HFF-Myc (cell line): ENCODE measurements around the gene CCDC82.

ENCODE experiments used
- DNase-seq: peaks from one replicate; pipeline ENCODE4 v3.0.0-alpha.2; 2011; ENCODE audit warnings: low read depth; ENCODE audit errors: extremely low read depth
- H3K4me3 ChIP-seq: replicated peaks from 2 replicates; pipeline ENCODE4 v1.5.1; 2011; ENCODE audit warnings: low read depth, mild to moderate bottlenecking, control low read depth, low read length
- TF ChIP-seq, protein P1 (sequence below): IDR thresholded peaks from 2 replicates; pipeline ENCODE4 v1.5.1; 2012; ENCODE audit warnings: mild to moderate bottlenecking, low read depth, low read length, control low read depth; ENCODE audit errors: missing control alignments

CCDC82 gene

DNA sequence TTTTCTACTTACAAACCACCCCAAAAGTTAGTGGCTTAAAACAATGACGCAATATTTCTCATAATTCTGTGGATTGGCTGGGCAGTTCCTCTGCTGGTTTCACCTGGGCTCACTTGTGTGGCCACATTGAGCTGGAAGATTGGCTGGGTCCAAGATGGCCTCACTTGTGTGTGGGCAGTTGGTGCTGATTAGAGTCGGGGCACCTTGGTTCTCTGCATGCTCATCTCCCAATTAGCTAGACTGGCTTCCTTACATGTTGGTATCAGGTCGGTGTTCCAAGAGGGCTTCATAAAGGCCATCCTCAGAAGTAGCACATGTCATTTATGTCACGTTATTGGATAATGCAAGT lies 59.2 kb downstream of the CCDC82 start:
- TF ChIP-seq, protein P1, sequence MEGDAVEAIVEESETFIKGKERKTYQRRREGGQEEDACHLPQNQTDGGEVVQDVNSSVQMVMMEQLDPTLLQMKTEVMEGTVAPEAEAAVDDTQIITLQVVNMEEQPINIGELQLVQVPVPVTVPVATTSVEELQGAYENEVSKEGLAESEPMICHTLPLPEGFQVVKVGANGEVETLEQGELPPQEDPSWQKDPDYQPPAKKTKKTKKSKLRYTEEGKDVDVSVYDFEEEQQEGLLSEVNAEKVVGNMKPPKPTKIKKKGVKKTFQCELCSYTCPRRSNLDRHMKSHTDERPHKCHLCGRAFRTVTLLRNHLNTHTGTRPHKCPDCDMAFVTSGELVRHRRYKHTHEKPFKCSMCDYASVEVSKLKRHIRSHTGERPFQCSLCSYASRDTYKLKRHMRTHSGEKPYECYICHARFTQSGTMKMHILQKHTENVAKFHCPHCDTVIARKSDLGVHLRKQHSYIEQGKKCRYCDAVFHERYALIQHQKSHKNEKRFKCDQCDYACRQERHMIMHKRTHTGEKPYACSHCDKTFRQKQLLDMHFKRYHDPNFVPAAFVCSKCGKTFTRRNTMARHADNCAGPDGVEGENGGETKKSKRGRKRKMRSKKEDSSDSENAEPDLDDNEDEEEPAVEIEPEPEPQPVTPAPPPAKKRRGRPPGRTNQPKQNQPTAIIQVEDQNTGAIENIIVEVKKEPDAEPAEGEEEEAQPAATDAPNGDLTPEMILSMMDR, result no peak

GRCh38 chr11:96329855-96330510 lies 59.7 kb downstream of the CCDC82 start:
- TF ChIP-seq, protein P1, result no peak
- H3K4me3 ChIP-seq, result no peak overlapping the region
- no peak for DNase-seq

More for the DNA sequence above, 59.2 kb downstream of the CCDC82 start:
- no peak overlapping the region for H3K4me3 ChIP-seq
- no peak for DNase-seq

DNA sequence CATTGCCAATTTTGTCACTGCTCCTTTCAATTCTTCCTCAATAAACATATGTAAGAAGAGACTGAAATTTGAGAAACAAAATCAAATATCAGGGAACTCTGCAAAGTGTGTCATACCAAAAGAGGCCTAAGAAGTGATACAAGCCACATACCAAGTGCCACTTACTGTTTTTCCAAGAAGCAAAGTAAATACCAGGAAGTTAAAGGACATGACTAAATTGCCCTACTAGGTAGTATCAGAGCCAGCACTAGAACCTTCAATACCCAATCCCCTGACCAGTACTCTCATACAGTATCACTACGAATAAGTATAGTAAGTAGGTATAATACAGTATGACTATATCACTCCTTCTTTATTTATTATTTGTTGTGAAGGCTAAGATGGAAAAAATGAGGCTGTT lies 60.3 kb downstream of the CCDC82 start:
- no peak overlapping the region for H3K4me3 ChIP-seq
- TF ChIP-seq, protein P1, result no peak
- no peak for DNase-seq

- TF ChIP-seq, protein P1, result no peak
- no peak overlapping the region for H3K4me3 ChIP-seq
- DNase-seq, result no peak
These were observed 61.2 kb downstream of the CCDC82 start for GRCh38 chr11:96328395-96329010.

GRCh38 chr11:96326959-96327358 lies 62.8 kb downstream of the CCDC82 start:
- H3K4me3 ChIP-seq, result no peak overlapping the region
- TF ChIP-seq, protein P1, result no peak
- DNase-seq, result no peak

DNA sequence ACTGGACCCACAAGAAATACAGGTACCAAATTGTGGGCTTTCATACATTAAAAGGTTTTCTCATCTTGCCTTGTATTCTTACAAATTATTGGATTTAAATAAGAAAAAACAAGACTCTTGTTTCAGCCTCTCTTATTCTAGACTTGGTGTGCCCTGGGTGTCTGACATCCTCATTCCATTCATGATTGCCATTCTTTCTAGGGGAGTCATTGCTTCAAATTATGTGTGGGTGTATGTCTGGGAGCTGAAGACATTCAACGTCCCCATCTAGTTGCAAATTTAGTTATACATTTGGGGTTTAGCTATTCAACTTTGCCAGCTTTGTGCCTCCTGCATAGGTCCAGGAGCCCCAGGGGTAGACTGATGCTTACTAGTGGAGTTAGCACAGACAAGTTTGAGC lies 64.8 kb downstream of the CCDC82 start:
- TF ChIP-seq, protein P1, result no peak
- H3K4me3 ChIP-seq, result no peak overlapping the region
- DNase-seq, result no peak

DNA sequence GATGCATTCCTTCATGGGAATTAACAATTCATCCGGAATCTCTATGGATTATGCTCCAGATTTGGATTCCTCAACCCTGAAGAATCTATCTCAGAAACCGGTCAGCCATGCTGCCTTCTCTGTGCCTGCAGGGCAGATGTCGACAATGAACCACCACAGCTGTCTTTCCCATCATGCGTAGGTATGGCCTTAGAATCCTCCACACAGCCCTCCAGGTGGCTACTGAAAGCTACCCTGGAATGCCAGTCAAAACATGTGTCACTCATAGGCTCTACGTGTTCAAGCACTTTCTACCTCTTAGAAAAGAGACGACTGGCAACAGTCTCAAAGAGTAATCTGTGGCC lies 66.1 kb downstream of the CCDC82 start:
- H3K4me3 ChIP-seq, result no peak overlapping the region
- DNase-seq, result no peak
- TF ChIP-seq, protein P1, result no peak
